HepG2 (cell line): Measurements from ENCODE around the gene GATC. TPM values are rescaled to one million over a fixed set of nuclear protein-coding genes. Genes with fewer than 3 reads are reported as not detected.

Experiments used
- ATAC-seq: fragments of 200-7000 bp; cut with Tn5 transposase; 3 replicates; pipeline ENCODE4 v1.9.1; 2020; ENCODE audit warnings: mild to moderate bottlenecking, moderate library complexity
- BruUV-seq: library from RNA; stranded (reverse); fragments of 400-500 nt; replicated peaks from 2 replicates; lab custom pipeline; 2021; lab: Mats Ljungman, UMichigan
- CTCF ChIA-PET: fragments of 300-600 bp; formaldehyde crosslinking; extraction: SDS; loops from one replicate; lab custom pipeline; 2021; ENCODE audit warnings: low total read pairs, inconsistent platforms, low intra/inter-chr PET ratio; lab: Yijun Ruan, JAX
- POLR2A ChIA-PET: fragments of 350-600 bp; sonication (Branson Sonifier 250); formaldehyde crosslinking; loops from one replicate; lab custom pipeline; 2020; ENCODE audit warnings: antibody characterized with exemption, inconsistent platforms; lab: Yijun Ruan, JAX
- DNase-seq: peaks from one replicate; pipeline ENCODE4 v3.0.0-alpha.2; 2015; ENCODE audit warnings: low spot score
- FAIRE-seq: peaks from 3 replicates; lab custom pipeline; 2011; peaks lifted over from hg19 to GRCh38; lab: Jason Lieb, UNC
- H2AFZ ChIP-seq: one replicate; pipeline ENCODE4 v1.6.1; 2011; ENCODE audit warnings: low read length, inconsistent platforms
- H3K27ac ChIP-seq: fragments of 300-600 bp; 3 replicates; pipeline ENCODE4 v1.8.0; 2011; ENCODE audit warnings: mixed run types, mild to moderate bottlenecking, mixed read lengths, low read length, inconsistent platforms; ENCODE audit not compliant: insufficient read depth; ENCODE audit errors: extremely low read length
- H3K27me3 ChIP-seq, 2 experiments: fragments of 200-600 bp in 1 of 2; 2 replicates in 1 of 2; 3 replicates in 1 of 2; pipeline versions ENCODE4 v1.6.0 to v1.8.0; 2011; ENCODE audit warnings: low read length in 2 of 2, mild to moderate bottlenecking in 2 of 2, moderate library complexity in 2 of 2, inconsistent platforms in 1 of 2; ENCODE audit not compliant: insufficient read depth in 2 of 2, control insufficient read depth in 1 of 2
- H3K36me3 ChIP-seq, 2 experiments: fragments of 200-600 bp in 1 of 2; replicated peaks in 1 of 2; 2 replicates in 1 of 2; 3 replicates in 1 of 2; pipeline versions ENCODE4 v1.5.1 to v1.8.0; 2011; ENCODE audit warnings: low read length in 2 of 2, inconsistent platforms in 1 of 2; ENCODE audit not compliant: insufficient read depth in 2 of 2, control insufficient read depth in 1 of 2
- H3K4me1 ChIP-seq: 2 replicates; pipeline ENCODE4 v1.5.1; 2012; ENCODE audit warnings: low read length, inconsistent platforms; ENCODE audit not compliant: insufficient read depth
- H3K4me2 ChIP-seq: 2 replicates; pipeline ENCODE4 v1.6.0; 2011; ENCODE audit warnings: low read depth, low read length, inconsistent platforms
- H3K4me3 ChIP-seq, 3 experiments: fragments of 200-600 bp in 1 of 3; sonication (generic), shearing (Covaris generic) in 1 of 3; replicated peaks in 1 of 3; 2 replicates each; pipeline ENCODE4 v1.5.1; 2011 to 2016; ENCODE audit warnings: low read length in 3 of 3, inconsistent platforms in 2 of 3, low read depth in 2 of 3, mild to moderate bottlenecking in 2 of 3, control low read depth in 1 of 3, mixed read lengths in 1 of 3; ENCODE audit not compliant: insufficient read depth in 1 of 3
- H3K79me2 ChIP-seq: one replicate; pipeline ENCODE4 v1.6.1; 2011; ENCODE audit warnings: low read length, inconsistent platforms; ENCODE audit not compliant: insufficient read depth
- H3K9ac ChIP-seq: 2 replicates; pipeline ENCODE4 v1.6.0; 2011; ENCODE audit warnings: mild to moderate bottlenecking, low read depth, low read length, inconsistent platforms; ENCODE audit not compliant: insufficient read depth
- H3K9me3 ChIP-seq: 2 replicates; pipeline ENCODE4 v1.5.1; 2012; ENCODE audit warnings: mild to moderate bottlenecking, low read length
- H4K20me1 ChIP-seq: 2 replicates; pipeline ENCODE4 v1.6.0; 2011; ENCODE audit warnings: inconsistent platforms, mild to moderate bottlenecking, low read length, moderate library complexity; ENCODE audit not compliant: insufficient read depth
- ADNP ChIP-seq: sonication (generic); formaldehyde crosslinking; IDR thresholded peaks from 2 replicates; pipeline ENCODE4 v1.4.0; 2020; ENCODE audit warnings: missing genetic modification reagents
- AFF4 ChIP-seq: sonication (generic); formaldehyde crosslinking; IDR thresholded peaks from 2 replicates; pipeline ENCODE4 v1.4.0; 2020; ENCODE audit warnings: missing genetic modification reagents
- ATRX ChIP-seq: sonication (generic); formaldehyde crosslinking; IDR thresholded peaks from 2 replicates; pipeline ENCODE4 v1.4.0; 2020; ENCODE audit warnings: missing genetic modification reagents, borderline replicate concordance
- CCAR2 ChIP-seq: fragments of 200-400 bp; formaldehyde crosslinking; optimal IDR thresholded peaks from 2 replicates; pipeline ENCODE3; 2018; ENCODE audit warnings: low read depth, mild to moderate bottlenecking, low read length, moderate library complexity
- CERS6 ChIP-seq: sonication (generic); formaldehyde crosslinking; IDR thresholded peaks from 2 replicates; pipeline ENCODE4 v1.5.0; 2020; ENCODE audit warnings: missing genetic modification reagents
- HNRNPUL1 ChIP-seq: fragments of 200-400 bp; formaldehyde crosslinking; IDR thresholded peaks from 2 replicates; pipeline ENCODE4 v1.6.1; 2017; ENCODE audit warnings: low read depth, mild to moderate bottlenecking, low read length, moderate library complexity
- IRX3 ChIP-seq: sonication (generic); formaldehyde crosslinking; IDR thresholded peaks from 2 replicates; pipeline ENCODE4 v1.8.1; 2023; ENCODE audit warnings: mild to moderate bottlenecking, low read depth, missing genetic modification reagents, borderline replicate concordance
- JUND ChIP-seq: sonication (generic); formaldehyde crosslinking; IDR thresholded peaks from 2 replicates; pipeline ENCODE4 v1.8.0; 2022; ENCODE audit warnings: mild to moderate bottlenecking, missing genetic modification reagents
- MYNN ChIP-seq: sonication (generic); formaldehyde crosslinking; IDR thresholded peaks from 2 replicates; pipeline ENCODE4 v1.4.0; 2020; ENCODE audit warnings: mild to moderate bottlenecking, low read depth, missing genetic modification reagents
- NFKB2 ChIP-seq: sonication (generic); formaldehyde crosslinking; IDR thresholded peaks from 2 replicates; pipeline ENCODE4 v1.4.0; 2020; ENCODE audit warnings: missing genetic modification reagents, borderline replicate concordance
- SRF ChIP-seq: IDR thresholded peaks from 2 replicates; pipeline ENCODE4 v1.6.1; 2011; ENCODE audit warnings: mild to moderate bottlenecking, low read depth, low read length, moderate library complexity
- TBX2 ChIP-seq: sonication (generic); formaldehyde crosslinking; IDR thresholded peaks from 2 replicates; pipeline ENCODE4 v1.5.0; 2020; ENCODE audit warnings: missing genetic modification reagents, mild to moderate bottlenecking, borderline replicate concordance
- ZBTB42 ChIP-seq: sonication (generic); formaldehyde crosslinking; IDR thresholded peaks from 2 replicates; pipeline ENCODE4 v1.5.0; 2020; ENCODE audit warnings: mild to moderate bottlenecking, missing genetic modification reagents
- ZNF180 ChIP-seq: sonication (generic); formaldehyde crosslinking; IDR thresholded peaks from 2 replicates; pipeline ENCODE4 v1.4.0; 2020; ENCODE audit warnings: low read depth, missing genetic modification reagents, borderline replicate concordance
- ZNF230 ChIP-seq: sonication (generic); formaldehyde crosslinking; IDR thresholded peaks from 2 replicates; pipeline ENCODE4 v1.4.0; 2020; ENCODE audit warnings: mild to moderate bottlenecking, missing genetic modification reagents
- ZNF672 ChIP-seq: sonication (generic); formaldehyde crosslinking; IDR thresholded peaks from 2 replicates; pipeline ENCODE4 v1.8.1; 2022; ENCODE audit warnings: missing genetic modification reagents
- ZNF83 ChIP-seq: sonication (generic); formaldehyde crosslinking; IDR thresholded peaks from 2 replicates; pipeline ENCODE4 v1.4.0; 2020; ENCODE audit warnings: missing genetic modification reagents, mild to moderate bottlenecking, borderline replicate concordance
- ZNF879 ChIP-seq: sonication (generic); formaldehyde crosslinking; IDR thresholded peaks from 2 replicates; pipeline ENCODE4 v1.8.1; 2023; ENCODE audit warnings: missing genetic modification reagents
- WGBS: methylation state at CpG from one replicate; pipeline ENCODE4 v1.1.6; 2017; ENCODE audit warnings: low lambda C conversion rate; 5-methylcytosine and 5-hydroxymethylcytosine counted together
- in situ Hi-C: cut with HindIII; loops from 2 replicates; pipeline ENCODE4 v1.10.0; 2017; ENCODE audit warnings: low pct_unique_long_range_greater_than_20kb; ENCODE audit not compliant: extremely low pct_ligation_motif_present
- intact Hi-C: fragments of 100-400 bp; cut with micrococcal nuclease; formaldehyde crosslinking; loops from one replicate; pipeline ENCODE4 v1.10.0; 2022; ENCODE audit not compliant: unreplicated experiment
- polyA plus RNA-seq, 8 experiments: library from polyadenylated mRNA; depleted of rRNA in 3 of 8; stranded (reverse) in 7 of 8; unstranded in 1 of 8; fragments of >200 nt; fragmentation: Illumina TruSeq in 4 of 8; extraction: Trizol in 4 of 8; gene quantifications; 2 replicates each; pipeline versions ENCODE4 v1.2.1 to v1.2.3, GENCODE V29; 2011 to 2016; ENCODE audit warnings: low read depth in 4 of 8, missing spikeins in 1 of 8, mixed read lengths in 1 of 8; ENCODE audit not compliant: insufficient read depth in 1 of 8
- total RNA-seq, 5 experiments: library from RNA; depleted of rRNA; stranded (reverse); fragments of >200 nt; fragmentation: Illumina TruSeq; extraction: Trizol; gene quantifications; 2 replicates each; pipeline ENCODE4 v1.2.3, GENCODE V29; 2016; ENCODE audit warnings: low read depth in 1 of 5

Gene GATC
- total and polyA plus RNA-seq, 2 of the 13 experiments (the other 11 are each of a cell fraction or from before 2014, with no cell fraction given), result 17.7 to 29.7 TPM

DNA sequence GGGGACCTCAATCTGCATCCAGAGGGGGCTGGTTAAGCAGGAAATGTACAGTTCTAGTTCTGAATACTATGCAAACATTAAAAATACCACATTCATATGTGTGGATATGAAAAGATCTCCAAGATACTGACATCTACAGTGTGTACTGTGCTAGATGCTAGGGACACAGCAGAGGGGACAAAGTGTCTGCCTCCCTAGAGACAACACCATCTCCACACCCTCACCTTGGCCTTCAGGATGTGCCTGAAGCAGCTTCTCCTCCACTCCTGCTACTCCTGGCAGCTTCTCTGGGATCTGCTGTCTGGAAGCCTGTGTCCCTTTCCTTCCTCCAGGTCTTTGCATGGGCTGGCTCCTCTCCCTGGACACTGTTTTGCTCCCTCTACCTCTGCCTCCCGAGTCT, 34.0 kb downstream of the GATC start (continued):
- TF ChIP-seq AFF4 (no peak), ZBTB42 (no peak), JUND (CRISPR knock-in tag) (no peak), TBX2 (CRISPR knock-in tag) (no peak), ATRX (no peak), HNRNPUL1 (no peak), ZNF230 (CRISPR knock-in tag) (no peak)

- no peaks in the 10 kb centered on the region for H3K4me1 ChIP-seq
- ChIA-PET CTCF (no interaction called here), POLR2A (no interaction called here)
- H3K27ac ChIP-seq, result no peak overlapping the region
- intact Hi-C loops, result no loop called here
- no peaks in the 10 kb centered on the region for H3K9me3 ChIP-seq
- 97% methylated on average over 9 of the region's 9 CpGs for WGBS
- DNase-seq (no peak), ATAC-seq (no peak)
- BruUV-seq, result no TSS peak
- no peak overlapping the region for H3K4me2 ChIP-seq
- no peak overlapping the region for H3K9ac ChIP-seq
- no peaks in the 10 kb centered on the region for H3K36me3 ChIP-seq
- H3K27me3 ChIP-seq, result no peaks in the 10 kb centered on the region
- H2AFZ ChIP-seq, result no peak overlapping the region
- TF ChIP-seq CERS6 (CRISPR knock-in tag) (no peak), NFKB2 (CRISPR knock-in tag) (no peak), ADNP (CRISPR knock-in tag) (no peak), MYNN (CRISPR knock-in tag) (no peak), CCAR2 (no peak), ZNF83 (CRISPR knock-in tag) (no peak), IRX3 (CRISPR knock-in tag) (no peak), ZNF879 (CRISPR knock-in tag) (no peak), ZNF672 (CRISPR knock-in tag) (no peak), SRF (no peak), ZNF180 (no peak)
- TF ChIP-seq, all 625 proteins: peak for 0
- no peaks in the 10 kb centered on the region for H4K20me1 ChIP-seq
- no peaks in the 10 kb centered on the region for H3K79me2 ChIP-seq
- in situ Hi-C loops, result no loop called here
- no peak overlapping the region for H3K4me3 ChIP-seq
- no peak for FAIRE-seq
Measured at GRCh38 chr12:120481022-120481767, 35.0 kb downstream of the GATC start.
